ENCODE results near the gene FKBP11. TPM values are rescaled to one million over a fixed set of nuclear protein-coding genes. Genes with fewer than 3 reads are reported as not detected.

FKBP11 gene
- total RNA-seq, 1 donor from 2014 or later = 12.3 TPM

DNA sequence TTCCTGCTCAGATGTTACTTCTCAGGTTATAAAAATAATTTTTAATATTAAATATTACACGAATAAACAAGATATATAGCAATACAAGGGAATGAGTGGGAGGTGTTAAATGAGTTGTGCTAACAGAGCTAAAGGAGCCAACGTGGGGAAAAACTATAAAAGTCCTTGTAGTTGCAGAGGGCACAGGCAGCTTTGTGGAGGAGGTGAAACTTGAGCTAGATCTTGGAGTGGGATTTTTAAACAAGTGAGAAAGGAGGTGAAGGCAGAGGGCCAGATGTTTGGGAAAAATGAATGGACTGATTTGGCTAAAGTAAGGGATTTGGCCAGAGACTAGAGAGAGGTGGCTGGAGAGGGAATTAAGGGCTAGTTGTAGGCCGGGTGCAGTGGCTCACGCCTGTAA is 5.2 kb upstream of the FKBP11 start:
- no peaks in the 10 kb centered on the region for H3K4me1 Mint-ChIP-seq (ENCODE audit: low read depth, unreplicated experiment)
- peaks cover under 1% of the 10 kb centered on the region for H3K27me3 Mint-ChIP-seq (ENCODE audit: unreplicated experiment)
- H3K36me3 Mint-ChIP-seq (ENCODE audit: unreplicated experiment) = peaks cover 5% of the 10 kb centered on the region
- H3K27ac Mint-ChIP-seq (ENCODE audit: unreplicated experiment) = no peak overlapping the region
- H3K9me3 Mint-ChIP-seq (ENCODE audit: unreplicated experiment) = peaks cover 6% of the 10 kb centered on the region
- TF ChIP-seq, protein P1, sequence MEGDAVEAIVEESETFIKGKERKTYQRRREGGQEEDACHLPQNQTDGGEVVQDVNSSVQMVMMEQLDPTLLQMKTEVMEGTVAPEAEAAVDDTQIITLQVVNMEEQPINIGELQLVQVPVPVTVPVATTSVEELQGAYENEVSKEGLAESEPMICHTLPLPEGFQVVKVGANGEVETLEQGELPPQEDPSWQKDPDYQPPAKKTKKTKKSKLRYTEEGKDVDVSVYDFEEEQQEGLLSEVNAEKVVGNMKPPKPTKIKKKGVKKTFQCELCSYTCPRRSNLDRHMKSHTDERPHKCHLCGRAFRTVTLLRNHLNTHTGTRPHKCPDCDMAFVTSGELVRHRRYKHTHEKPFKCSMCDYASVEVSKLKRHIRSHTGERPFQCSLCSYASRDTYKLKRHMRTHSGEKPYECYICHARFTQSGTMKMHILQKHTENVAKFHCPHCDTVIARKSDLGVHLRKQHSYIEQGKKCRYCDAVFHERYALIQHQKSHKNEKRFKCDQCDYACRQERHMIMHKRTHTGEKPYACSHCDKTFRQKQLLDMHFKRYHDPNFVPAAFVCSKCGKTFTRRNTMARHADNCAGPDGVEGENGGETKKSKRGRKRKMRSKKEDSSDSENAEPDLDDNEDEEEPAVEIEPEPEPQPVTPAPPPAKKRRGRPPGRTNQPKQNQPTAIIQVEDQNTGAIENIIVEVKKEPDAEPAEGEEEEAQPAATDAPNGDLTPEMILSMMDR (IDR thresholded peaks at IDR 0.05; ENCODE audit: partially characterized antibody, unreplicated experiment) = no peak
- no peak overlapping the region for H3K4me3 Mint-ChIP-seq (ENCODE audit: unreplicated experiment)
- no peak for DNase-seq

GRCh38 chr12:48929551-48929950 is 4.3 kb upstream of the FKBP11 start:
- no peak for DNase-seq
- TF ChIP-seq, protein P1 (IDR thresholded peaks at IDR 0.05; ENCODE audit: partially characterized antibody, unreplicated experiment) = no peak
- H3K27ac Mint-ChIP-seq (ENCODE audit: unreplicated experiment) = no peak overlapping the region
- H3K4me1 Mint-ChIP-seq (ENCODE audit: low read depth, unreplicated experiment) = no peaks in the 10 kb centered on the region
- peaks cover 7% of the 10 kb centered on the region for H3K9me3 Mint-ChIP-seq (ENCODE audit: unreplicated experiment)
- H3K36me3 Mint-ChIP-seq (ENCODE audit: unreplicated experiment) = peaks cover 5% of the 10 kb centered on the region
- peaks cover 4% of the 10 kb centered on the region for H3K27me3 Mint-ChIP-seq (ENCODE audit: unreplicated experiment)
- no peak overlapping the region for H3K4me3 Mint-ChIP-seq (ENCODE audit: unreplicated experiment)

DNA sequence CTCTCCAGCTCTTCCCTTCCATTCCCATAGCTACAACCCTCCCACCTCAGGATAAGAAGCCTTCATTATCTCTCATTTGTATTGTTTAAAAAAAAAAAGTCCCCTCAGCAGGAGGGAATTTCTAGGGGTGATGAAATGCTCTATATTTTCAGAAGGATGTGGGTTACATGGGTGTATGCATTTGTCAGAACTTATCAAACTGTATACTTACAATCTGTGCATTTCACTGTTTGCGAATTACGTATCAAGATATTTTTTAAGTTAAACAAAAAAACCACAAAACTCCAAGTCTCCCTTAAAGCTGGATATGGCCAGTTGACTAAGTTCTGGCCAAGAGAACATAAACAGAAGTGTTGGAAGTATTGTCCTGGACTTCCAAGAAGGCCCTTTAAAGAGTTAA is 2.0 kb upstream of the FKBP11 start:
- DNase-seq = no peak
- H3K27me3 Mint-ChIP-seq (ENCODE audit: unreplicated experiment) = peaks cover 4% of the 10 kb centered on the region
- no peaks in the 10 kb centered on the region for H3K4me1 Mint-ChIP-seq (ENCODE audit: low read depth, unreplicated experiment)
- peaks cover 7% of the 10 kb centered on the region for H3K9me3 Mint-ChIP-seq (ENCODE audit: unreplicated experiment)
- H3K4me3 Mint-ChIP-seq (ENCODE audit: unreplicated experiment) = no peak overlapping the region
- no peak overlapping the region for H3K27ac Mint-ChIP-seq (ENCODE audit: unreplicated experiment)
- TF ChIP-seq, protein P1 (IDR thresholded peaks at IDR 0.05; ENCODE audit: partially characterized antibody, unreplicated experiment) = no peak
- H3K36me3 Mint-ChIP-seq (ENCODE audit: unreplicated experiment) = peaks cover 5% of the 10 kb centered on the region

DNA sequence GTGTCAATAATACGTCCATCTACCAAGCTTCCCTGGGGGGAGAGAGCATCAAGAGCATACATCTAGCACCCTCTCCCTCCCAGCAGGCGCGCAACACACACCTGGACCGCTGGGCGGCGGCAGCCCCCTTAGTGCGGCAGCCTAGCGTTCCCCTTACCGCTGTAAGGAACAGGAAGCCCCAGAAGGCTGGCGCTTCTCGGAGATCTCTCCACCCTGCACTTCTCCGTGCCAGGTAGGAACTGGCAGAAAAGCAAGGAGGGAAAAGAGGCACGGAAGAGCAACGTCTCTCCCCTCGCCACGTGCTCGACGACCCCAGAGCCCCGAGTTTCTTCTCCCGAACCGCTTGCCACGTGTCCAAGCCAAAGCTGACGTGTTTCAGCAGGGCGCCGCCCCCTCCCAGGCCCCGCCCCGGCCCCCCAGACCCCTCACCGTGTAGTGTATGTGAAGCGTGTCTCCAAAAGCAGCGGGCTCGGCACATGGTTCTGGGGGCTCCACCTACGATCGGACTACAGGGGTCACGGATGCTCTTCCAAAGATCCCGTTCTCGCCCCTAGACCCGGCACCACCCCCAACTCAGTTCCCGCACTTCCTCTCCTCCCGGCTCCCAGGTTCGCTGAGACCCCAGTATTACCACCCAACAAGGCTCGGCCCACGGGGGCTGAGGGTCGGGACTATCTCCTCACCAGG is 532 bp downstream of the FKBP11 start:
- Mint-ChIP-seq H3K4me3 (ENCODE audit: unreplicated experiment) (peak overlapping the region; percentile 86), H3K36me3 (ENCODE audit: unreplicated experiment) (peaks cover 5% of the 10 kb centered on the region), H3K9me3 (ENCODE audit: unreplicated experiment) (peaks cover 7% of the 10 kb centered on the region)

DNA sequence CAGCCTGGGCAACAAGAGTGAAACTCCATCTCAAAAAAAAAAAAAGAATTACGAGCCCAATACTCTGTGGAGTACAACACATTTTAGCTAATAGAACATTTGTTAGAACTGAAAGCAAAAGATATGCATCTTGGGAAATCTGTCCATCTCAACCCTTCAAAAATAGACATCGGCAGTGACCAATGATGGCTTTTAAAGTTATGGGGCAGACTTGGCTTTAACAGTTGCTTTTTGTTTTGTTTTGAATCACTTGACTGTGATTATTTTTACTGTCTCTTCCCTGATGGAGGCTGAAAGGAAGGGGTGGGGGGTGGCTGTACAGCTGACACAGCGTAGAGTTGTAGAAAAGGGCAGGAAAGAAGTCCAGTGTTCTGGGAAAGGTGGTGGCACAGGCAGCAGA is 2.2 kb downstream of the FKBP11 start:
- no peaks in the 10 kb centered on the region for H3K36me3 Mint-ChIP-seq (ENCODE audit: unreplicated experiment)
- H3K27me3 Mint-ChIP-seq (ENCODE audit: unreplicated experiment) = peaks cover 5% of the 10 kb centered on the region
- peaks cover 7% of the 10 kb centered on the region for H3K9me3 Mint-ChIP-seq (ENCODE audit: unreplicated experiment)
- H3K4me3 Mint-ChIP-seq (ENCODE audit: unreplicated experiment) = no peak overlapping the region
- no peaks in the 10 kb centered on the region for H3K4me1 Mint-ChIP-seq (ENCODE audit: low read depth, unreplicated experiment)
- no peak overlapping the region for H3K27ac Mint-ChIP-seq (ENCODE audit: unreplicated experiment)
- no peak for DNase-seq
- TF ChIP-seq, protein P1 (IDR thresholded peaks at IDR 0.05; ENCODE audit: partially characterized antibody, unreplicated experiment) = no peak

More for the DNA sequence above, 532 bp downstream of the FKBP11 start:
- no peaks in the 10 kb centered on the region for H3K4me1 Mint-ChIP-seq (ENCODE audit: low read depth, unreplicated experiment)
- TF ChIP-seq, protein P1 (IDR thresholded peaks at IDR 0.05; ENCODE audit: partially characterized antibody, unreplicated experiment) = peak; percentile 26
- DNase-seq = peak; percentile 66
- peaks cover 5% of the 10 kb centered on the region for H3K27me3 Mint-ChIP-seq (ENCODE audit: unreplicated experiment)
- no peak overlapping the region for H3K27ac Mint-ChIP-seq (ENCODE audit: unreplicated experiment)
